Panc1 (cell line): Measurements from ENCODE around the gene APBB2.

Experiments used
- CTCF ChIP-seq: fragments of 450-650 bp; IDR thresholded peaks from 2 replicates; pipeline ENCODE4 v1.5.1; 2017; ENCODE audit warnings: mild to moderate bottlenecking
- POLR2AphosphoS5 ChIP-seq: IDR thresholded peaks from 2 replicates; pipeline ENCODE4 v1.6.1; 2012; ENCODE audit warnings: mild to moderate bottlenecking, low read depth, low read length, moderate library complexity
- REST ChIP-seq, 2 experiments: IDR thresholded peaks; 2 replicates each; pipeline ENCODE4 v1.6.1; 2011 to 2012; ENCODE audit warnings: low read depth in 2 of 2, control low read depth in 1 of 2, low read length in 1 of 2, mild to moderate bottlenecking in 1 of 2, moderate library complexity in 1 of 2; ENCODE audit not compliant: insufficient read depth in 1 of 2
- SIN3A ChIP-seq: IDR thresholded peaks from 2 replicates; pipeline ENCODE4 v1.6.1; 2012; ENCODE audit warnings: low read depth, mild to moderate bottlenecking, low read length, moderate library complexity, borderline replicate concordance; ENCODE audit not compliant: insufficient read depth

GRCh38 chr4:41146196-41146595, 68.1 kb downstream of the APBB2 start:
- TF ChIP-seq POLR2AphosphoS5: no peak
- no peak for TF ChIP-seq CTCF
- no peak for TF ChIP-seq REST (IDR thresholded peaks at IDR 0.05; ENCODE audit: insufficient read depth in 1 of 2, low read depth in 2 of 2, low read length in 1 of 2)
- no peak for TF ChIP-seq SIN3A
